Mammary epithelial cell (primary cell): ENCODE data around the gene AFAP1L2.

ENCODE experiments used
- CTCF ChIP-seq, 2 donors: IDR thresholded peaks in 1 of 2; conservative IDR thresholded peaks in 1 of 2; 2 replicates each; pipeline ENCODE4 v1.5.1; 2011 to 2012; ENCODE audit warnings: inconsistent platforms in 2 of 2, low read length in 2 of 2, mild to moderate bottlenecking in 2 of 2, control low read depth in 1 of 2, low read depth in 1 of 2; ENCODE audit not compliant: insufficient read depth in 1 of 2; ENCODE audit errors: extremely low read depth in 1 of 2
- EZH2 ChIP-seq: IDR thresholded peaks from 2 replicates; pipeline ENCODE4 v1.6.1; 2012; ENCODE audit warnings: low read length, inconsistent platforms, borderline replicate concordance

- TF ChIP-seq CTCF (conservative IDR thresholded peaks at IDR 0.05 in 1 of 2, IDR thresholded peaks at IDR 0.05 in 1 of 2; ENCODE audit: extremely low read depth in 1 of 2, insufficient read depth in 1 of 2, low read depth in 1 of 2, low read length in 2 of 2) = no peak
- no peak for TF ChIP-seq EZH2
Measured at GRCh38 chr10:114384601-114385000, 19.7 kb downstream of the AFAP1L2 start.
